KOPT-K1 (cell line): ENCODE data around the gene UROD.
"Not testable (repeated sequence)": the region's sequence is repeated elsewhere in the genome, so short reads cannot be mapped to it uniquely, and the experiment has no call there.

Experiments used
- H3K27ac ChIP-seq: fragments of 200-600 bp; sonication (generic); 2 replicates; pipeline ENCODE4 v1.5.1; 2016; ENCODE audit warnings: antibody characterized with exemption, mild to moderate bottlenecking, low read depth, low read length; ENCODE audit not compliant: poor library complexity, severe bottlenecking
- H3K36me3 ChIP-seq: fragments of 200-600 bp; sonication (generic); 2 replicates; pipeline ENCODE4 v1.5.1; 2017; ENCODE audit warnings: antibody characterized with exemption, mild to moderate bottlenecking, low read length, moderate library complexity; ENCODE audit not compliant: insufficient read depth
- H3K9me3 ChIP-seq: fragments of 200-600 bp; sonication (generic); 2 replicates; pipeline ENCODE4 v1.5.1; 2017; ENCODE audit warnings: antibody characterized with exemption, low read length, mild to moderate bottlenecking; ENCODE audit not compliant: insufficient read depth, poor library complexity, severe bottlenecking

The UROD gene

GRCh38 chr1:45044916-45045315 lies 32.9 kb downstream of the UROD start:
- H3K36me3 ChIP-seq, result no peaks in the 10 kb centered on the region
- no peaks in the 10 kb centered on the region for H3K9me3 ChIP-seq
- H3K27ac ChIP-seq, result no peak overlapping the region

- Histone ChIP-seq H3K9me3 (no peaks in the 10 kb centered on the region), H3K27ac (no peak overlapping the region), H3K36me3 (no peaks in the 10 kb centered on the region)
These were observed 35.0 kb downstream of the UROD start for GRCh38 chr1:45047032-45047431.

- Histone ChIP-seq H3K36me3 (no peaks in the 10 kb centered on the region), H3K9me3 (no peaks in the 10 kb centered on the region), H3K27ac (peak overlapping the region; percentile 69)
These were observed 39.1 kb downstream of the UROD start for GRCh38 chr1:45051005-45051772.

GRCh38 chr1:45057542-45057941 lies 45.5 kb downstream of the UROD start:
- Histone ChIP-seq H3K9me3 (no peaks in the 10 kb centered on the region), H3K36me3 (no peaks in the 10 kb centered on the region), H3K27ac (no peak overlapping the region)

GRCh38 chr1:45059829-45060228 lies 47.8 kb downstream of the UROD start:
- H3K36me3 ChIP-seq, result no peaks in the 10 kb centered on the region
- H3K9me3 ChIP-seq, result no peaks in the 10 kb centered on the region
- no peak overlapping the region for H3K27ac ChIP-seq

- H3K27ac ChIP-seq, H3K36me3 ChIP-seq, H3K9me3 ChIP-seq: not testable (repeated sequence)
These were observed 50.4 kb downstream of the UROD start for GRCh38 chr1:45062463-45062862.

- no peaks in the 10 kb centered on the region for H3K9me3 ChIP-seq
- no peaks in the 10 kb centered on the region for H3K36me3 ChIP-seq
- no peak overlapping the region for H3K27ac ChIP-seq
These were observed 53.0 kb downstream of the UROD start for GRCh38 chr1:45065083-45065482.
